Activated CD4-positive, alpha-beta T cell treated with anti-CD3 and anti-CD28 coated beads, Interleukin-2, amount 10 ng/mL, durations not matched to agents 24 days and 14 days (primary cell): ENCODE data around the gene KIAA1328. TPM values are rescaled to one million over a fixed set of nuclear protein-coding genes. Genes with fewer than 3 reads are reported as not detected.

ENCODE experiments used
- DNase-seq: peaks from one replicate; pipeline ENCODE4 v3.0.0; 2022
- H3K27ac Mint-ChIP-seq: one replicate; pipeline ENCODE4 v1.8.0; 2022; ENCODE audit warnings: mild to moderate bottlenecking, mixed read lengths
- H3K27me3 Mint-ChIP-seq: one replicate; pipeline ENCODE4 v1.8.0; 2022; ENCODE audit warnings: mixed read lengths
- H3K36me3 Mint-ChIP-seq: one replicate; pipeline ENCODE4 v1.8.0; 2022; ENCODE audit warnings: low read depth, mild to moderate bottlenecking, mixed read lengths
- H3K4me1 Mint-ChIP-seq: one replicate; pipeline ENCODE4 v1.8.0; 2021; ENCODE audit warnings: mixed read lengths
- H3K4me3 Mint-ChIP-seq: one replicate; pipeline ENCODE4 v1.8.0; 2022; ENCODE audit warnings: mild to moderate bottlenecking, moderate library complexity, mixed read lengths
- H3K9me3 Mint-ChIP-seq: one replicate; pipeline ENCODE4 v1.8.0; 2021; ENCODE audit warnings: mixed read lengths
- intact Hi-C: fragments of 100-400 bp; cut with micrococcal nuclease; formaldehyde crosslinking; loops from one replicate; pipeline ENCODE4 v1.15.1; 2023
- total RNA-seq: library from RNA; stranded (reverse); gene quantifications from 2 replicates; pipeline ENCODE4 v1.2.3, GENCODE V29; 2022

Gene KIAA1328
- total RNA-seq, 1 donor from 2014 or later = 7.3 TPM

DNA sequence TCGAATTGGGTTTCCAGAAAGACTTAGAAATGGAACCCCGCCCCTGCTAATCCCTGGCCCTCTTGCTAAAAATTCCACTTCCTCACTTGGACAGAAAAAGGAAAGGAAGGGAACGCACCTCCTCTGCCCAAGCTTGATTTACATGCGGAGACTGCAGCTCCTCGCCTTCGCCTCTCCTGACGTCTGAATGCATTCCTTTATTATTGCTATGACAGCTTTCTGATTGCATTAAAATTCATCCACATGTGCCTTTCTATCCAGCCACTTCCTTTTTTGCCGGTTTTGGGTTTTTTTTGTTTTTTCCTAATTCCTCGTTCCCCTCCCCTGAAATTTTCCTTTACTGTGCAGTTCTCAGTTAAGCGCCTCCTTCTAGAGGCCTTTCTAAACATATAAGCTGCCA is 448.9 kb downstream of the KIAA1328 start:
- no peak for DNase-seq
- Mint-ChIP-seq H3K4me3 (no peak overlapping the region), H3K27ac (no peak overlapping the region), H3K27me3 (peaks cover 12% of the 10 kb centered on the region), H3K36me3 (no peaks in the 10 kb centered on the region), H3K9me3 (no peaks in the 10 kb centered on the region), H3K4me1 (no peaks in the 10 kb centered on the region)
- intact Hi-C loops = no loop called here

Other genes with a start within 250 kb of the KIAA1328 start
- 76.9 and 77.5 TPM in 2 replicates for gene TPGS2, start 125 bp upstream of the KIAA1328 start, total RNA-seq